Femur (tissue), 1 donor: ENCODE results near the gene ATP6V1C2.

Source experiments
- DNase-seq: peaks from one replicate; pipeline ENCODE4 v3.0.0-alpha.2; 2017

Gene ATP6V1C2

GRCh38 chr2:10721396-10722251 lies at the start of gene ATP6V1C2:
TSS of gene ATP6V1C2 (plus strand) at chr2:10721630. CDS start at chr2:10722850, 1,220 bp downstream.
- no peak for DNase-seq

- DNase-seq: no peak
Measured at GRCh38 chr2:10675131-10675530, 46.3 kb upstream of the ATP6V1C2 start.

GRCh38 chr2:10678225-10678624 lies 43.2 kb upstream of the ATP6V1C2 start:
- no peak for DNase-seq

GRCh38 chr2:10680214-10680613 lies 41.2 kb upstream of the ATP6V1C2 start:
- DNase-seq: no peak

GRCh38 chr2:10680957-10681356 lies 40.5 kb upstream of the ATP6V1C2 start:
- DNase-seq: no peak

- no peak for DNase-seq
Measured at GRCh38 chr2:10686176-10686730, 35.2 kb upstream of the ATP6V1C2 start.

- no peak for DNase-seq
Measured at GRCh38 chr2:10688921-10689807, 32.3 kb upstream of the ATP6V1C2 start.

- DNase-seq: no peak
Measured at GRCh38 chr2:10691521-10691920, 29.9 kb upstream of the ATP6V1C2 start.

- DNase-seq: no peak
Measured at GRCh38 chr2:10700078-10700803, 21.2 kb upstream of the ATP6V1C2 start.

- DNase-seq: no peak
Measured at GRCh38 chr2:10704034-10704594, 17.3 kb upstream of the ATP6V1C2 start.

GRCh38 chr2:10706033-10706432 lies 15.4 kb upstream of the ATP6V1C2 start:
- no peak for DNase-seq

- DNase-seq: no peak
Measured at GRCh38 chr2:10707831-10708230, 13.6 kb upstream of the ATP6V1C2 start.

- DNase-seq: no peak
Measured at GRCh38 chr2:10709290-10709939, 12.0 kb upstream of the ATP6V1C2 start.

GRCh38 chr2:10712185-10712809 lies 9.1 kb upstream of the ATP6V1C2 start:
- DNase-seq: no peak

- DNase-seq: no peak
Measured at GRCh38 chr2:10716581-10716980, 4.8 kb upstream of the ATP6V1C2 start.

GRCh38 chr2:10717628-10718027 lies 3.8 kb upstream of the ATP6V1C2 start:
- DNase-seq: no peak

GRCh38 chr2:10720306-10720705 lies 1.1 kb upstream of the ATP6V1C2 start:
- no peak for DNase-seq

- DNase-seq: no peak
Measured at GRCh38 chr2:10720947-10721395, 459 bp upstream of the ATP6V1C2 start.

- no peak for DNase-seq
Measured at GRCh38 chr2:10722252-10722825, 909 bp downstream of the ATP6V1C2 start.

- DNase-seq: no peak
Measured at GRCh38 chr2:10732924-10733565, 11.6 kb downstream of the ATP6V1C2 start.
